Fibroblast of lung (primary cell): ENCODE measurements around the gene APOL3.

Experiments used
- CTCF ChIP-seq, 2 donors: IDR thresholded peaks in 1 of 2; conservative IDR thresholded peaks in 1 of 2; 1 replicate in 1 of 2; 2 replicates in 1 of 2; pipeline ENCODE4 v1.5.1; 2011 to 2012; ENCODE audit warnings: low read length in 2 of 2, control low read depth in 1 of 2, inconsistent platforms in 1 of 2, low read depth in 1 of 2, mild to moderate bottlenecking in 1 of 2
- EZH2 ChIP-seq: IDR thresholded peaks from 2 replicates; pipeline ENCODE4 v1.5.1; 2012; ENCODE audit warnings: low read length, control low read depth, mild to moderate bottlenecking; ENCODE audit errors: missing control alignments

GRCh38 chr22:36210224-36210623, 49.7 kb upstream of the APOL3 start:
- no peak for TF ChIP-seq CTCF (conservative IDR thresholded peaks at IDR 0.05 in 1 of 2, IDR thresholded peaks at IDR 0.05 in 1 of 2; ENCODE audit: low read depth in 1 of 2, low read length in 2 of 2)
- no peak for TF ChIP-seq EZH2
